Stimulated activated CD4-positive, alpha-beta T cell treated with anti-CD3 and anti-CD28 coated beads, Interleukin-12 subunit alpha, Interleukin-12 subunit beta, amount 100 ng/mL, for 24 hours (primary cell): Measurements from ENCODE around the gene MGST2.
"Not testable (repeated sequence)": the region's sequence is repeated elsewhere in the genome, so short reads cannot be mapped to it uniquely, and the experiment has no call there.

ENCODE experiments used
- DNase-seq, 2 experiments: peaks; one replicate each; pipeline ENCODE4 v3.0.0-alpha.2; 2020; ENCODE audit warnings: low read depth in 2 of 2

The MGST2 gene

GRCh38 chr4:139669890-139670289 is 4.3 kb downstream of the MGST2 start:
- DNase-seq = no peak

- DNase-seq = no peak
Observed at GRCh38 chr4:139670775-139671174, 5.2 kb downstream of the MGST2 start.

DNA sequence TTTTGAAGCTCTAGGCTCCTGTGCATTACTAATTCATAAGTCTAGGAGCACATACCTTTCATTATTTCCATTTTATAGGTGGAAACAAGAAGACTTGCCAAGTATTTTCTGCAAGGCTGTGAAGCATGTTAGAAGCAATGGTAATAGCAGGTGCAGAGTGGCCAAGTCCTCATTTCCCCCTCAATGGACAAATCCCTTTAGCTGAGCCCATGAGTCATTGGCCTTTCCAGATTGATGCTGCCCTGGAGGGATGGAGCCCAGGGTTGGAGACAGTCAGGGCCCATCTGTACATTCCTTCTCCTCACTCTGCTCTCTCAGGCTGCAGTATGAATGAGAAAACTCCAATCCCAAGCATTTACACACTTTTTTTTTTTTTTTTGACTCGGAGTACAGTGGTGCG is 6.6 kb downstream of the MGST2 start:
- no peak for DNase-seq

DNA sequence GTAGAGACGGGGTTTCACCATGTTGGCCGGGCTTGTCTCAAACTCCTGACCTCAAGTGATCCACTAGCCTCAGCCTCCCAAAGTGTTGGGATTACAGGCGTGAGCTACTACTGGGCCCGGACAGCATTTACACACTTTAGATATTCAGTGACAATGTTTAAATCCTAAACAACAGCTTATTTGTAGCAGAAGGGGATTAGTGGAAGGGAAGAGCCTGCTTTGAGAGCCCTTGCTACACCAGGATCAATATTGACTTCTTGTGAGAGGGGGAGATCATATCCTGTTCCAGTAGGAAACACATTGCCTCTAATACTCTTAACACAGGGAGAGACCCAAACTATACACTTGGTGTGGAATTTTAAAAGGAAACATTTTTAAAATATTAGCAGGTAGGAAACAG is 7.1 kb downstream of the MGST2 start:
- no peak for DNase-seq

- no peak for DNase-seq
Observed at GRCh38 chr4:139674875-139675550, 9.4 kb downstream of the MGST2 start.

DNA sequence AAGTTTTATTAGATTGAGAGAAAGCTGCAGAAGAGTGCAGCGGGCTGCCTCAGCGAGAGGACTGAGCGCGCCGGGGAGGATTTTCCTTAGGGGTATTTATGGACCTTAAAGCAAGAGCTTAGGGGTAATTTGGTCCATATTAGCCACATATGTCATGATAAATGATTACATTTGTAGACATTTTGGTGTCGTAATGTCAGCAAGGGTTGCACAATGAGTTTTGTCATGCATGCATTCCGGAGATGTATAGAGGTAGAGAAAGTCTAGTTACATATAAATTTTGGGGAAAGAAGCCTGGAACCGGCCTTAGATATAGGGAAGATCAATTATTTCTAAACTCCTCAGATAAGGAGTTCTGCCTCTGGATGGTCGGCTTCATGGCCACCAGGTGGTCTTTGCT is 10.0 kb downstream of the MGST2 start:
- no peak for DNase-seq

- no peak for DNase-seq
Observed at GRCh38 chr4:139676365-139676764, 10.7 kb downstream of the MGST2 start.

- no peak for DNase-seq
Observed at GRCh38 chr4:139676913-139677585, 11.4 kb downstream of the MGST2 start.

GRCh38 chr4:139682309-139682708 is 16.7 kb downstream of the MGST2 start:
- DNase-seq = no peak

DNA sequence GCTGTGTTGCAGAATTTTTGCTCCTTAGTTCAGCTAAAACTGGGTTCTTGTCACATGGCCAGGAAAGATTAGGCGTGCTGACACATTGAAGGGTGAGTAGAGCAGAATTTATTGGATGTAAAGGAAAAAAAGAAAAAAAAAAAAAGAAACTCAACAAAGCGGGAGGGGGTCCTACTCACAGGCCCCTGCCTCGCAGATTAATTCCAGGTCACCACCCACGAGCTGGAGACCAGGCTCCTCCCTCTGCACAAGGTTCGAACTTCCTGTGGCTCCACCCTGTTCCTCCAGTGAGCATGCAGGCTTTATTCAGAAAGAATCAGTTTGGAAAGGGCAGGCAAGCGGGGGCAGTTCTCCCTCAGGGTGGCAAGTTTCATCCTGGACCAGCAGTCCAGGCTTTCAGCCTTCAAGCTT is 17.1 kb downstream of the MGST2 start:
- DNase-seq = no peak

- DNase-seq = no peak
Observed at GRCh38 chr4:139684351-139684750, 18.7 kb downstream of the MGST2 start.

DNA sequence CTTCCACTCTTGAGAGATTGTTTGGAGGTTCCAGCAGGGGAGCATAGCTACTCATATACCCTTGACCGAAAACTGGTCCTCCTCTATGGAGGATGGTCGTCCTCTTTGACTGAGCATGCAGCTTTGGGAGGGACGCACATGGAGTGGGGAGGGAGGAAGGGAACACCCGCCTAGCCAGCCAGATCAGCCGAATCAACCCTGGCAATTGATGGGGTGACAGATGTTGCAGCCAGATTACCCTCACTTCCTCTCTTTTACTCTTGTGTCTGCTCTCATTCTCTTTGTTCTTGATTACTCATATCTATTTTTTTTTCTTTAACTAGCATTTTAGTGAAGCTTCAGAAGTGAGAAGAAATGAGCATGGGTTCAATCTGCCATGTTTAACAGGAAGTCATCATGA is 19.6 kb downstream of the MGST2 start:
- no peak for DNase-seq

DNA sequence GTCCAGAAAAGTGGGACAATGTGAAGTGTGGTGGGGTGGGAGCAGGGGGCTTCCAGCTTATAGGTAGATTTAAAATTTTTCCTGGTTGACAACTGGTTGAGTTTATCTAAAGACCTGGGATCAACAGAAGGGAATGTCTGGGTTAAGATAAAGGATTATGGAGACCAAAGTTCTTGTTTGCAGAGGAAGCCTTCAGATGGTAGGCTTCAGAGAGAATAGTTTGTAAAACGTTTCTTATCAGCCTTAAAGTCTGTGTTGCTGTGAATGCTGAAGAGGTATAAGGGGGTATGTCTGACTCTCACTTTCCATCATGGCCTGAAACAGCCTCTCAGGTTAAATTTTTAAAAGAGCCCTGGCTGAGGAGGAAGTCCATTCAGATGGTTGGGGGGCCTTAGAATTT is 20.5 kb downstream of the MGST2 start:
- DNase-seq = no peak

- DNase-seq = no peak
Observed at GRCh38 chr4:139686988-139687387, 21.4 kb downstream of the MGST2 start.

DNA sequence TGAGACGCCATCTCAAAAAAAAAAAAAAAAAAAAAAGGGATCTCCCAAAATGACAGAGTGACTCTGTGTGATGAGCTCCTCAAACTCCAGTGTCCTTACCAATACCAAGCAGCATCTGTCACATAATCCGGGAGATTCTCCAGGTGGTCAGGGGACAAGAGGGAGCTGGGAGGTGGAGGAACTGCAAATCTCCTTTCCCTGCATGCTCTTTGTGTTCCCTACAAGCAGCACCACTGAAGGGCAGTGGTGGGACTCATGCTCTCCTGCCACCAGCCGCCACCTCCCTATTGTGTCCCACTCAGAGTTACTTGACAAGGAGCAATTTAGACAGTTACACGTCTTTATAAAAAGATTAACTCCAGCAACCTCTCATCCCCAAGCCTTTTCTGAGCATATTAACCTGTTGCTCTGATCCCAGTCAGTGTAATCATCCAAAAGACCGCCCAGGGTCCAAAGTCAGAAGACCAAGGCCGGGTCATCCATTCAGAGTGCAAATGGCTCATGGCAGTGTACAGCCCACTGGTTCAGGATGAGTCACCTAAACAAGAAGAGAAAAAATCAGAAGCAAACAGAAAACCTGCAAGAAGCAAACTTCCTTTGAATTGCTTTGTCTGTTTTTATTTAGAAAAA is 23.6 kb downstream of the MGST2 start:
- DNase-seq = no peak

DNA sequence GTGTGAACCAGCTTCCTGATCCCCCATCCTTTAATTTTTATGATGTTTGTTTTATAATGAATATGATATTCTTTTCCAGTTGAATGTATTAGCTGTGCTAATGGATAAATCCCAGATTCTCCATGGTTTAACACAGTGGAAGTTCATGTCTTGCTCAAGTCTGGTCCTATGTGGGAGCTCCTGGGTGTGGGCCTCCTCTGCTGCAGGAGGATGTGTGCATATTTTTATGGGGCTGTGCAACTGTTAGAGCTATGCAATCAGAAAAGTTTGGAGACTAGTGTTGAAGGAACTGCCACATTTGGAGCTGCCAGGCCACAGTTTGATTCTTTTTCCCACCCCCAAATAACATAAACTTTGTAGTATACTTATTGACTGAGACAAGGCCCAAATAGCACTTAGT is 24.8 kb downstream of the MGST2 start:
- DNase-seq = no peak

DNA sequence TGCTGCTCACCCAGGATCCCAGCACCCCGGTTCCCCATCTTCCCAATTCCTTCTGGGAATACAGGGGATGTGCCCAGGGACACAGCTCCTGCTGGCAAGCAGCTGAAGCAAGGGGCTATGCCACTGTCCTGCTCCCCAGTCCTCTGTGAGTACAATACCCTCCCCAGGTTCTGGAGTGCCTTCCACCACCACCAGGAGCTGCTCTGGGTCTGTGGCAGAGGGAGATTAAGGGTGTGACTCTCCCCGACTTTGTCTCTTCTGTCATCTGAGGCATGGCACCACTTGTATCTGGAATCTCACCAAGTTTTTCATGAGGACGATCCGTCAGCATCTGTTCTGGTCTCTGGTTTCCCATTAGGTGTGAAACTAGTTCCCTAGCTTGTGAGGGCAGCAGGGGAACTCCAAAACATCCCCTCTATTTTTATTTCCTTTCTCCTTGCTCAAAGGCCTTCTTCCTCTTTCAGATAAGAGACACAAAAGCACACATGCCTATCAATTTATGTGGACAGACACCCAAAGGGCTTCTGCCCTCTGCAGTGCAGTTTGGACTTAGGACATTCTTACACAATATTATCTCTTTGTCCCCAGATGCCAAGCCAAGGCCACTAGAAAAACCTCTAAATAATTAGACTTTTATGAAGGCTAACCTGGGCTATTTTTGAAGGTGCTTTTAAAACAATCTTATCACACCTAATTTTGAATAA is 26.8 kb downstream of the MGST2 start:
- DNase-seq = no peak

DNA sequence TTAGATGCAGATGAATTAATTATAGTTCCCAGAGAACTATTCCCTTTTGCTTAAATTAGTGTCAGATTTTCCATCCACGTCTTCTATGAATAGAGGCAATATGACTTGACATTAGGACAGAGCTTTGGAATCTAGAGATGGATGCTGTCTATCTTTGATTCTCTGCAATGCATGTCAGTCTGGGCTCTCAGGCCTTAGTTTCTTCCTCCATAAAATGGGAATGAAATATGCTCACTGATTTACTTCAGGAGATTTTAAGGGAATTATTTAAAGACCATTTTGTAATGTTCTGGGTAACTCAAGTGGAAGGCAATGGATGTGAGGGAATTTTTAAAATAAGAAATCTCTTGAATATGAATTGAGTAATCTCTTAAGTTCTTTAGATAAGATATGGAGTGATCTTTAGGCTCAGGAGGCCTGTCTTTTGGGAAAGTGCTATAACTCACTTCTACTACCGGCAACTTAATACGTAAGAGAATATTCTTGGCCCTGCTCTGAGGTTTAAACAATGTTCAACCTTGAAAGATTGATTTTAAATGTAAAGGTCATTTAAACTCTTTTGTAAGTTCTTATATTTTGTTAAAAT is 29.0 kb downstream of the MGST2 start:
- no peak for DNase-seq

DNA sequence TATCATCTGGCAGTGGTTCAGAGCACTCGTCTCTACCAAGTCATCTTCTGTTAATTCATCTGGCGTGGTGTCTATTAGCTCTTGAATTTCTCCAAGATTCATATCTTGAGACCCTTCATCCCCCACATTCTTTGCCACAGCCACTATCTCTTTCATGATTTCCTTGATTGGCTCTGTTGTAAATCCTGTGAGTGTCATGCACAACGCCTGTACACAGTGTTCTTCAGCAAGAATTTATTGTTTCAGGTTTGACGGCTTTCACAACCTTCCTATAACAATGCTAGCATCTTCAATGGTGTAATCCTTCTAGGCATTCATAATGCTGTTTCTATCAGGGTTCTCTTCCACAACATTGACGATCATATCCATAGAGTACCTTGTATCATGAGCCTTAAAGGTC is 30.9 kb downstream of the MGST2 start:
- no peak for DNase-seq

- not testable (repeated sequence) for DNase-seq
Observed at GRCh38 chr4:139698167-139698925, 32.7 kb downstream of the MGST2 start.

DNA sequence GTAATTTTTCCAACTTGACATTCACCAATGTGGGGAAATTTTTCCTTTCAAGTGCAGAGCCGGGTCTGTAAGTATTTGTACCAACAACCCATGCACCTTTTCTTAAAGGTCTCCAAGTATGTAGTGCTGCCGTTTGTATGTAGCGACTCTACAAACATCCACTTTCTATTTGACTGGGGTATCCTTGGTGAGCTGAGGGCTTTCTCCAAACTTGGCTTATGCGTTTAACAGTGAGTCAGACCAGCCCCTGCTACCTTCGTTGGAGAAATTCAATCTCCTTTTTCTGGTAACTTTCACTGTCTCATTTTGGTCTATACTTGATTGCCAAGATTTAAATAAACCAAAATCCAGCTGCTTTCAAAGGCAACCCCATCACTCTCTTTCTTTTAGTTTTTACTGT is 34.9 kb downstream of the MGST2 start:
- no peak for DNase-seq
